GM10847 (cell line): ENCODE results near the gene RABGAP1.

Experiments used
- POLR2A ChIP-seq: IDR thresholded peaks from 2 replicates; pipeline ENCODE4 v1.6.1; 2011; ENCODE audit not compliant: insufficient read length; ENCODE audit errors: extremely low read depth

RABGAP1 gene

DNA sequence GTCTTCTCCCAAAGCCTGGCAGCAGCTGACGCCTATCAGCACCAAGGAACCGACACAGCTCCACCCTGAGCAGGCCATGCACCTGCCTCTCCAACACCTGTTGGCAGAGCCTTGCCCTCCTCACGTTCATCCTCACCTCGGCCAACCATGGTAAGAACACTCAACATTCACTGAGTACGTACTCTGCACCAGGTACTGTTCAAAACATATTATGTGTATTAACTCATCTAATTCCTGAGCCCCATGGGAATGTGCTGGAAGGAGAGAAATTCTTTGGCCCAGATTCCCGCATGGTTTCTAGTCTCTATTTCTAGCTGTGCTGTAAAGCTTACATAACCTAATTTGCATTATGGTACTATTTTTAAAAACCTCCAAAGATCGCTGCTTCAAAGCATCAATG is 178.7 kb downstream of the RABGAP1 start:
- no peak for TF ChIP-seq POLR2A

DNA sequence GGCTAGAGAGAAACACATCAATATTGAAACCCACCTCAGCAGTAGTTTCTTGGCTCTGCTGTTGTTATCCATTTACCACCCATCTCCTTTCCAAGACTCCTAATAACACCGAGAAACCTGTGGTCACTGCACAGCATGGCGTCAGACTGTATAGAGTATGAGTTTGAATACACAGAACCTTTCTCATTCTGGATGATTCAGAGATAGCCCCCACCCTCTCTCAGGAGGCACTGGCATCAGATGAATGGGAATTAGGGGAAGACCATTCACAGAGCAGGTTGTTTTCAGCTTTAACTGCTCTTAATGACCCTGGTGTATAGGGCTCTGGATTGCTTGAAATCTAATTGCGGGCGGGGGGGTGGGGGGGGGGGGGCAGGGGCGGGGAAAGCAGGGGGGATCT is 179.3 kb downstream of the RABGAP1 start:
- TF ChIP-seq POLR2A, result no peak

DNA sequence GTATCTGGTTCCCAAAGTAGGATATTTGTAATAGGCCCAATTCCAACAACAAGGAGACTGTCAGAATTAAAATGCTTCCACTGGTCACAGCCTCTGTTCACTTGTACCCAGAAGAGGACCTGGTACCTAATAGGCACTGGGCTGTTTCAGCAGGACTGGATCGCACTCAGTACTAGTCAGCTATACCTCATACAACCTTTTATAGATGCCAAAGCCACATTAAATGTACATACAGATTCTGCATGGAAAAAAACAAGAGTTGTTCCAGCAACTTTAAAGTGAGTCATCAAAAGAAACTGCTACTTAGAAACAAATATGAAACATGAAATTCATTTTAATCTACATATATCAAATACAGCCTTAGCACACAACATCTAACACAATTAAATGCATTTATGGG is 180.1 kb downstream of the RABGAP1 start:
- no peak for TF ChIP-seq POLR2A

DNA sequence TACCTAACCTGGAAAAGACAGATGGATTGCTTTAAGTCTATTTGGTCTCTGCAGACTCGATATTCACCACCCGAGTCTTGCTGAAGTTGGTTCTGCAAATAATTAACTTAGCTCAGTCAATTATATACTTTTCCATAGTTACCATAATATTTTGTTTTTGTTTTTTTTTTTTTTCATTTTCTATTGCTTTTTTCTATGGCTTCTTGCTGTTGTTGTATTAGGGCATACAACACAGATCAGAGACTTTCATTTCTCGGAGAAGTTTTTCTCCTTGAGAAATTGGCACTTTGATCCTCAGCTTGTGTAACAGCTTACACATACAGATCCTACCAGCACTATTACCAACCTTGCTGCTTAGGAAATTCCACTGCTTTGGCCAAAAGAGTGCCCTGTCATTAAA is 180.6 kb downstream of the RABGAP1 start:
- TF ChIP-seq POLR2A, result no peak

DNA sequence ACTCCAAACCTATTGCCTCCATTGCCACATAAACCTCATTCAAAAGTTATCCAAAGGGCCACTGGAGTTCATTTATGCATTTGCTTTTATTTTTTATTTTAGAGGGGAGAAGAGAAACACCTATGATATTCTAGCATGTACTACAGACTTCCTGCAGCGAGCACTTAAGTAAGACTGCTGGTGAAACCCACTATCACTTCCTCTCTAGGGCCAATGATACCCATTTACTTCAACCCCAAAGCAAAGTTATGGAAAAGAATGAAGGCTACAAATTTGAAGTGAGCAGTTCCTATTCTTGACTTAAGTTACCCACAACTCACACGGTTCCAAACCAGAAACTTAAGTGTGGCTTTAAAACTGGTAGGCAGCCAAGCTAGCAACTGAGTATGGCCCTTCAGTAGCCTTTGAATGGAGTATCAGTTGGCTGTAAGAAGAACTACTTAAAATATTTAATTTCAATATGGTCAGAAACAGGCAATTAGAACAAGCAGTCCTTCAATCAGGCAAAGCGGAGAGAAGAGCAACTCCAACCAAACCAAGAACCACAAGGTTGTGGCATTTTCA is 186.8 kb downstream of the RABGAP1 start:
- no peak for TF ChIP-seq POLR2A

DNA sequence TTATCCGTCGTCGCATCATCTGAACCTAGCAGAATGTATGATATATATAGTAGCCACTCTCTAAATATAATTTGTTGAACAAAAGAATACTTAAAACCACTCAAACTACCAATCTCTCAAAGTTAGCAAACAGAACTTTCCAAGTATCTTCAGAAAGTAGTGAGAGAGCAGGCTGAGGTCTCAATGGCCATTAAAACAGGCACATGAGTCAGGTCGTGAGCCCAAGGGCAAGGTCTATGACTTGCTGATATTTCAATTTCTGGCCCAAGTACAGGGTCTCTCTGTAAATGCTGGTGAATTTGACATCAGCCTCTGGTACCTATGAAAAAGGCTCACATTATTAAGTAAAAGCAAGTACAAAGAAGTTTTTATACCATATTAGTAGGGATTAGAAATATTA is 187.8 kb downstream of the RABGAP1 start:
- no peak for TF ChIP-seq POLR2A

DNA sequence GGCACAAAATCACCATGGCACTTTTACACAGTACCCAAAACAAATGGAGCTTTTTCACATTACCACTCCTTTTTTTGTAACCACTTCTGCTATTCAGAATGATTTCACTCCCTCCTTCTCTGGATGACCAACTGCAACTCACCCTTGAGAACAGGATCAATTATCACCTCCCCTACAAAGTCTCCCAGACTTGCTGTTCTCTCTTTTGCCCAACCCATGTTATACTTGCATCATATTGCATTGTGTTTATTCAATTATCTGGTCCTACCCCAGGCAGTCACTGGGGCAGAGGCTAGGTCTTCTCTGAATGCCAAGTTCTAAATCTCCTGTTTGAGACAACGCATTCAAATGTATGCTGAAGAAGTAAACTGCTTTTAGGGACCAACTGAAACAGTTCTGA is 188.6 kb downstream of the RABGAP1 start:
- TF ChIP-seq POLR2A, result no peak

DNA sequence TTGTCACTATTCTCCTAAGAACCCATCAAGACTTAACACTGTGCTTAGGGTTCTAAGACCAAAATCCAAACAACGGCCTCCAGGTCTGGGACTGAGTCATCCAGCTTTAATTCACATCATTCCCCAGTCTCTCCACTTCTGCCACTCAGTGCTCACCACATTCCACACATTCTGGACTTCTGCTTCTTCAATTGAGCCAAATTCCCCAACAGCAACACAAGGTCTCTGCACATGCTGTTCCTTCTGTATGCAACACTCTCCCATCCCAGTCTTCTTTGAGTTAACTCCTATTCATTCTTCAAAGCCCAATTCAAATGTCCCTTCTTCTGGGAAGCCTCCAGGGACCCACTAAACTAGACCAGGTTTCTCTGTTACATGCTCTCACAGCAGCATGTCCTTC is 190.4 kb downstream of the RABGAP1 start:
- no peak for TF ChIP-seq POLR2A

DNA sequence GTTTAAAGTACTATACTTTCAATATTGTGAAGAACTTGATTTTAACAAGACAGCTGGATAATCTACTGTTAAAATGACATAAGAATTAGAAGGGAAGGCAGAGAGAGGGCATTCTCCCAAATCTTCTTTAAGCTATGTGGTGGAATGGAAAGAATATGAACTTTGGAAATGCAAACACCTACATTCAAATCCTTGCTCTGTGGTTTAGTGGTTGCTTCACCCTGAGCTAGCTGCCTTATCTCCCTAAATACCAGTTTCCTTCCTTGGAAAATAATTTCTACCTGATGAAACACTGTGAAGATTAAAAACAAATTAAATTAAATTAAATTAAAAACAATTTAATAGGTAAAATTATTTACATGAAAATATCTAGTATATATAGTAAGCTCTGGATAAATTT is 191.2 kb downstream of the RABGAP1 start:
- no peak for TF ChIP-seq POLR2A

DNA sequence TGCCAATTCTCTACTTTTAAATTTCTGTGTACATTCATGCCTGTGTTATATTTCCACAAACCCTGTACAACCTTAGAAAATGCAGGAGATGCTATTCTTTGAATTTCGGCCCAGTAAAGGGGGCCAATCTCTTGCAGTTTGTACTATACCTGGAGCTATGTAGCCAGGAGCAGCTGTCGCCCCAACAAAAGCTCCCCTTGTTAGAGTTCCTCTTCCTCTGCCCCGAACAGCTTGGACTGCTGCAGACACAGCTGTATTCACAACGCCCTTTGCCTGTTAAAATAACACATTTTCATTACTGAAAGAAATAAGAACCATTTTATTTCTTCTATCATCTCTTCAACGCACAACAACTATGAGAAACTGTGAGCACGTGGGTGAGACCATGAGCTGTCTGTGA is 191.9 kb downstream of the RABGAP1 start:
- no peak for TF ChIP-seq POLR2A

DNA sequence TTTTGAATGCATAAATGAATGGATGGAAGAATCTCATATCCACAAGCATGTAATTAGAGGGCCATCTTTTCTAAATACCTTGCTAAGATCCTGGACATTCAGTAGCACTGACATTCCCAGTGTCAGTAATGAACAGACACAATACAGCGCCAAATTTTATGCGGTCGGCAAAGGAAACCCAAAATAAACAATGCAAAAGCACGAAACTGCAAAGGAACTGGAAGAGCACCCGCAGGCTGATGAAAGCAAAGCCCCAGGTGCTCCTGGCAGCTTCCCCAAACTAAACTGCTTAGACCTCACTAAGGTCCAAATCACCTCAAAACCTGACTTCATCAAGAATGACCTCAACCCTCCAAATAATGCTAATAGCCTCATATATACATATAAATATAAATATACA is 194.6 kb downstream of the RABGAP1 start:
- no peak for TF ChIP-seq POLR2A

DNA sequence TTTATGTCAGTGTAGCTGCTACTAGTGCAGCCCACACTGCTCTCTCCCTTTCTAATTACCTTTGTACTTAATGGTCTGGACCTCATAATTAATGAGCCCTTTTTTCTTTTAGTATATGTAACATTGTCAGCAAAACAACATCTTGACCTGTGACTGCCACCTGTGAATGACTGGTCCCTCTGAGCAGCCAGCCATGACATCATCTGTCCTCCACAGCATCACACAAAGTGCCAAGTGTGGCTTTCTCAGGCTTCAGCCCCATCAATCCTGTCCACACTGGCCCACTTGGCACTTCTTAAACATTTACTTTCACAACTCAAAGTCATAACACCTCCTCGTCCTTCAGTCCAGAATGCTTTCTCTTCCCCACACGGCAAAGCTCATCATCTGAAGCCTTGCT is 197.3 kb downstream of the RABGAP1 start:
- no peak for TF ChIP-seq POLR2A

DNA sequence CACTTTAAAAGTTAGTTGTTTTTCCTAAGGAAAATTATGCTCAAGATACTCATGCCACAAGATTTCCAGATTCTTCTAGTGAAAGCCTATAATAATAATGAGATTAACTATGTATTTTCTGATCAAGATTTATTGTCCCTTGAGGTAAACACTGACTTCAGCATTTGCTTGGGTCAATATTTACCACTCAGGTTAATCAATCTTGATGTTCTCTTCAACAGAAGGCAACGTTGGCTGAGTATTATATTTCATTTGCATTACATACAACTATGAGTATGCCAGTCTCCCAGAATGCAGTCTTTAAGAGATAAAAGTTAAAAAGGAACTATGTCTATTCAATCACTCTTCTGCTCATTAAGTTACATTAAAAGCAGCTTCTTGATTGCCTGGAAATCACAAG is 208.2 kb downstream of the RABGAP1 start:
- no peak for TF ChIP-seq POLR2A

DNA sequence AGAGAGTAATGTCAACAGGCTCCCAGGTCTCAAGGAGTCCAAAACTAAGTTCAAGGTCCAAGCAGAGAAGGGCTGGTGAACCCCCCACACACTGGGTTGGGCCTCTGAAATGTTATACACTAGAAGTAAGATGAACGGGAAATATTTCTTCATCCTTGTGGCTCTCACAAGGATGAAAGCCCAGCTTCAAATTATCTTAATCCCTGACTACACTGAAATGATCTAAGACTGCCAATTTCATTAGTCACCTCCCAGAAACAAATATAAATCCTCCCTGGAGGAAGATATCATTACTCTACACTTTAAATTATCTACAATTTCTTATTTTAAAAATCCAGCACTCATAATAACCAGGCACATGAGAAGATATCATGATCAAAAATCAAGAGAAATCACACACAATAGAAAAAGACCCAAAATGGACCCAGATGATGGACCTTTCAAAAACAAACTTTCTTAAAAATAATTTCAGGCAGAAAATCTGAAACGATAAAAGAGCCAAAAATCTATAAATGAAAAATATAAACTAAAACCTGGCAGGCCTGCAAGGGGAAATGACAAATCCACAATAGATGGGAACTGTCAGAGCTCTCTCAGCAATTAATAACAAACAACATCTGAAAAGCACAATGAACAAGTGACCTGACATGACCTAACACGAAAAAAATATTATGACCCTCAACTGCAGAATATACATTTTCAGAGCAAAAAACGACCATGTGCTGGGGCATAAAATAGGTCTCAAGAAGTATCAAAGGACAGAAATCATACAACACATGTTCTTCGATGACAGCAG is 210.1 kb downstream of the RABGAP1 start:
- TF ChIP-seq POLR2A, result no peak
